Endometrial microvascular endothelial cells (primary cell): ENCODE measurements around the gene NOC4L. TPM values are rescaled to one million over a fixed set of nuclear protein-coding genes. Genes with fewer than 3 reads are reported as not detected.
"Not testable (repeated sequence)": the region's sequence is repeated elsewhere in the genome, so short reads cannot be mapped to it uniquely, and the experiment has no call there.

ENCODE experiments used
- in situ Hi-C: cut with HindIII; loops from 2 replicates; pipeline ENCODE4 v1.10.0; 2017; ENCODE audit warnings: low sequenced_read_pairs, low pct_unique_long_range_greater_than_20kb; ENCODE audit errors: inconsistent ontology term
- total RNA-seq: library from RNA; depleted of rRNA; stranded (reverse); fragments of >200 nt; gene quantifications from one replicate; pipeline ENCODE4 v1.2.3, GENCODE V29; 2015; ENCODE audit errors: inconsistent ontology term

NOC4L gene
- total RNA-seq, 1 donor from 2014 or later = 31.8 TPM

DNA sequence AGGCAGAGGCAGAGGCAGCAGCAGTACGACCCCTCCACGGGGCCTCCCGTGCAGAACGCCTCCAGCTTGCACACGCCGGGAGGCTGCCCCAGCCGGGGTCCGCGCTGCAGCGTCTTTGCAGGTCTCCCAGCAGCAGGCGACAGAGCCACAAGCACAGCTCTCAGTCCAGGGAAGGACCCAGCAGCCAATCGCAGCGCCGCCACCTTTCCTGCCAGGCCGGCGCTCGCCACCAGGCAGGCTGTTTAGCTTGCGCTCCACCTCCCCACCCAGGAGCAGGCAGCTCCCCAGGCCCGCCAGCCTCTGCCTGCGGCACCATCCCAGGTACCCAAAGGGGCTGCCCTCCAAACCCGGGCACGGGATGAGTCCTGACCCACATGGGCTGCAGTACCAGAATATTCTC, 25.4 kb upstream of the NOC4L start:
- in situ Hi-C loops = no loop called here

GRCh38 chr12:132121283-132121682, 23.0 kb upstream of the NOC4L start:
- in situ Hi-C loops = no loop called here

DNA sequence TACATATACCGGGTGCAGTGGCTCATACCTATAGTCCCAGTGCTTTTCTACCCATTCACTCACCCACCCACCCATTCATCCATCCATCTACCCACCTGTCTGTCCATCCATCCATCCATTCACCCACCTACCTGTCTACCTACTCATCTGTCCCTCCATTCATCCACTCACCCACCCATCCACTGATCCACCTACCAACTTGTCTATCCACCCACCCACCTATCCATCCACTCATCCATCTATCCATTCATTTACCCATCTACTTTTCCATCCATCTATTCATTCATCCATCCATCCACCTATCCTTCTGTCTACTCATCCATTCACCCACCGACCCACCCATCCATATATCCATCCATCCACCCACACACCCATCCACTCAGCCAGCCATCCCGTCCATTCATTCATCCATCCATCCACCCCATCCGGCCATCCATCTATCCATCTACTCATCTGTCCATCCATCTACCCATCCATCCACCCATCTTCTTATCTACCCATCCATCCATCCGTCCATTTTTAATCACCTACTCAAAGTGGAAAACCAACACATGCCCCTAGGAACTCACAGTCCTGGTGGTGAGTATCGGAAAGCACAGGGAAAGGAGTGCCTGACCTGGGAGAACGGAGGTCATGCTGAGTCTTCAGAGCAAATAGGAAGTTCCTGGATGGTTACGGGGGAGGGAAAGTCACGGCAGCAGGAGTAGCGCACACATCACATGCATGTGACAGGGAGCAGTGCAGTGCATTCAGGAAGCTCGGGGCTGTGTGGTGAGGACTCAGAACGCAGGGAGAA, 20.1 kb upstream of the NOC4L start:
- in situ Hi-C loops = no loop called here

DNA sequence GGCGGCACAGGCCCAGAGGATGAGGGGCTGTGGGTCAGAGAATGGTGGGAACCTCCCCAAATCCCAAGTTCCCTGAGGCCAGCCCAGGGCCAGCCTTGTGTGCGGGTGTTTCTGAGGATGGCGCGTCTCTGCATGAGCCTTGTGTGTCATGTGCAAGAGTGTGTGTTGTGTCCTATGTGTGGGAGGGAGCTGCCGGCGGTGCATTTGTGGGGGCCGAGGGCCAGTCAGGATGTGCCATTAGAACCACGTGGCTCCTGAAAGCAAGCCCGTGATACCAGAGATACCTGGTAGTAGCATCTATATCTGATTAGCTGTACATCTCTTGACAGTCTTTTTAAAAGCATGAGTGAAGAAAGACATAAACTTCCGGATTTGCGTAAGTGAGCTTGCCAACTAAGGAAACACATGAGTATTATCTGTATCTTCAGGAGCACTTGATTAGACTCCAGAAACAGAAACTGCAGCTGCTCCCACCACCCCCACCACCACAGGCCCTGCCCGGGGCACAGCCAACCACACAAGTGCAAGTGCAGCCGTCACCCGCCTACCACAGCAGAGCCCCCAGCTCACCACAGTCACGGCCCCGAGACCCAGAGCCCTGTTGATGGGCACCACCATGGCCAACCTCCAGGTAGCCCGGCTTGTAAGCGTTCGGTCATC, 19.4 kb upstream of the NOC4L start:
- in situ Hi-C loops = no loop called here

- in situ Hi-C loops = no loop called here
Measured at GRCh38 chr12:132125736-132126135, 18.5 kb upstream of the NOC4L start.

GRCh38 chr12:132127041-132127440, 17.2 kb upstream of the NOC4L start:
- in situ Hi-C loops = no loop called here

DNA sequence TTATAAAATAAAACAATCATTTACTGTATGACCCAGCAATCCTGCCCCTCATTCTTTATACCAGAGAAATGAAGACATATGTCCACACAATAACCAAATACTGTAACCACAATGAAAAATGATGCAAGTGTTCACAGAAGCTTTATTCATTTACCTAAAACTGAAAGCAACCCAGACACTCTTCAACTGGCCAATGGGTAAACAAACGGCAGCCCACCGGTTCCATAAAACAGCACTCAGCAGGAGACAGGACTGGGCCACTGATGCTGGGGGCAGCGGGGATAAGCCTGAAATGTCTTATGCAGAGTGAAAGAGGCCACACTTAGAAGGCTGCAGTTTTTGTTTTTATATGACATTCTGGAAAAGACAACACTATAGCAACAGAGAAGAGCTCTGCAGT, 15.2 kb upstream of the NOC4L start:
- in situ Hi-C loops = no loop called here

DNA sequence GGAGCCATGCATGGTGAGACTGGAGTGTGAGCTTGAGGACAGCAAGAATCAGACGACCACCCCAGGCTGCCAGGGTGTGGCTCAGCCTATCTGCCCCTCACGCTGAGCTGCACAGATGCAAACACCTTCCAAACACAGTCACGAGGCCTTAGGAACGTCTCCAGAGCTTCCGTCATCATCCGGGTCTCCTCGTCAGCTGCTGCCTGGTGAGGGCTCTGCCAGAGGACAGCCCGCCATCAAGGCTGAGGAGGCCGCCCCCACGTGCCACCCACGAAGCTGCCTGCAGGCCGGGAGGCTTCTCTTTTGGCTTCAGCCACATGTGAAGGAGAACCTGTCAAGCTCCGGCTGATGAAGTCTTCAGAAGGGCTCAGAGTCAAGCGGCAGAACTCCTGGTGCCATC, 13.6 kb upstream of the NOC4L start:
- in situ Hi-C loops = no loop called here

GRCh38 chr12:132131229-132131628, 13.0 kb upstream of the NOC4L start:
- in situ Hi-C loops = no loop called here

GRCh38 chr12:132131952-132132351, 12.3 kb upstream of the NOC4L start:
- in situ Hi-C loops = no loop called here

DNA sequence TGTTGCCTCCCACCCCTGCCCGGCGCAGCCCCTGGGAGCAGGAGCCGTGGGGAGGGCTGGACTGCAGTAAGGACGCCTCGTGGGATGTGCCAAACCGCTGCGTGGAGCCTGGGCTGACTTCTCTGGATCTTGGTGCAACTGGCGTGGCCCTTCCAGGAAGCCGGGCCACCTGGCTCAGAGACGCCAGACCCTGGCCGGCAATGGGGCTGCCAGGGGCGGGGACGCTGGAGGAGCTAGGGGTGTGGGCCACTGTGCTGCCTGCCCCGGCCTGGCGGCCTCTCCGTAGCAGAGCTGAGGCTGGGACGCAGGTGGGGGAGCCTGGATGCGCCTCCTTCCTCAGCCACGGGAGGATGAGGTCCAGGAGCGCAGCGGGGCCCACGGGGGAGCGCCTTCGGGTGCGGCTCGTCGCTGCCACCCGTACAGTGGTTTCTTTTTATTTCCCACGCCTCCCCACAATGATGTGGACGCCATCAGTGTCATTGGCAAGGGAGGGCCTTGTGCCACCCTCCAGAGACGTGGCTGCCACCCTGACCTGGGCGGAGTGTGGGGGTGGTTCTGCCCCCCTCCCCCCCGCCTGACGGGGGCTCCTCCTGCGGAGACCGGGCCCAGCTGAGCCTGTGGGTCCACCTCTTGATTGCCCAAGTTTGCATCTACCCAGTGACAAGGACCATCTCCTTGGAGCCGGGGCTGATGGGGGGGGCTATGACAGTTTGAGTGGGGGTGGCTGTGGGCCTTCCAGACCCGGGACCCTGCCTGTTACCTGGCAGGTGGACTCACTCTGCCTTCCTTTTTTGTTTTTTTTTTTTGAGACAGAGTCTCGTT, 11.4 kb upstream of the NOC4L start:
- in situ Hi-C loops = no loop called here

- in situ Hi-C loops = no loop called here
Measured at GRCh38 chr12:132133952-132134652, 10.2 kb upstream of the NOC4L start.

GRCh38 chr12:132134653-132135183, 9.5 kb upstream of the NOC4L start:
- in situ Hi-C loops = not testable (repeated sequence)

DNA sequence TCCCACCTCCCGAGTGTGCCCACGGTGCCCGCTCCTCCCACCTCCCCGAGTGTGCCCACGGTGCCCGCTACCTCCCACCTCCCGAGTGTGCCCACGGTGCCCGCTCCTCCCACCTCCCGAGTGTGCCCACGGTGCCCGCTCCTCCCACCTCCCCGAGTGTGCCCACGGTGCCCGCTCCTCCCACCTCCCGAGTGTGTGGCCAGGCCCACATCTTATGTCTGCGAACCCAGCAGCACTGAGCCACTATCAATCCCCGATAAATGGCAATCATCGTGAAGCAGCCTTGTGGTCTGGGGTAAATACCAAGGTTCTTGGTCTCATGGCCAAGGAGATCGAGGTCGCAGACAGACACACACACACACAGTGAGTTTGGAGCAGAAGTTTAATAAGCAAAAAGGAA, 8.0 kb upstream of the NOC4L start:
- in situ Hi-C loops = not testable (repeated sequence)

DNA sequence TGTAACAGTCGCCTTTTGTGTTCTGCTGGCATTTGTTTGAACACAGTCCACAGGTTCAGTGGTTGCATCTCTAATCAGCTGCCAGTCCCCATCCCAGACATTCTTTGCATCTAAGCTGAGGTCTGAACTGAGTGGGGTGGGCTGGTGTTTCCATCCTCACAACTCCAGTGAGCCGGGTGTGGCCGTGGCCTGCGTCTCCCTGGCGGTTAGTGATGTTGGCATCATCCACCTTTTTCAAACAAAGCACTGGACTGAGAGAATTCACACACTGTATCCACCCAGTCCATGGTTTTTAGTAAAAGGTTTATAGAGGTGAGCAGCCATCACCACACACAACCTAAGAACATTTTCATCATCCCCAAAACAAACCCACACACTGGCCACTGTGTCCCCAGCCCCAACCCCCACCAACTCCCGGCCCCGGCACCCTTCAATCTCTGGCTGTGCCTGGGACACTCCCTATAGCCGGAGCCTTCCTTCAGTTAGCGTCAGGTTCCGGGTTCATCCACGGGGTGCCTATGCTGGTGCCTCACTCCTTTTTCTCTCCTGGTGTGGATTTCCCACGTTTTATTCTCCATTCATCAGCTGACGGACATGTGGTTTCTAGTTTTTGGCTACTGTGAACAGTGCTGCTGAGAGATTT, 6.7 kb upstream of the NOC4L start:
- in situ Hi-C loops = no loop called here

- in situ Hi-C loops = no loop called here
Measured at GRCh38 chr12:132138941-132139871, 5.1 kb upstream of the NOC4L start.

- in situ Hi-C loops = no loop called here
Measured at GRCh38 chr12:132139912-132140311, 4.3 kb upstream of the NOC4L start.
